GM12875 (cell line): ENCODE data around the gene PHLDA3.

Source experiments
- H3K4me3 ChIP-seq: one replicate; pipeline ENCODE4 v1.5.1; 2011; ENCODE audit warnings: low read depth, low read length, control low read depth
- TF ChIP-seq, protein P1 (sequence below): IDR thresholded peaks from 2 replicates; pipeline ENCODE4 v1.5.1; 2011; ENCODE audit warnings: low read depth, mild to moderate bottlenecking, control low read depth, inconsistent platforms, low read length, moderate library complexity, borderline replicate concordance; ENCODE audit not compliant: insufficient read depth

Gene PHLDA3

GRCh38 chr1:201450721-201451291 is 18.2 kb downstream of the PHLDA3 start:
- no peak overlapping the region for H3K4me3 ChIP-seq
- TF ChIP-seq, protein P1, sequence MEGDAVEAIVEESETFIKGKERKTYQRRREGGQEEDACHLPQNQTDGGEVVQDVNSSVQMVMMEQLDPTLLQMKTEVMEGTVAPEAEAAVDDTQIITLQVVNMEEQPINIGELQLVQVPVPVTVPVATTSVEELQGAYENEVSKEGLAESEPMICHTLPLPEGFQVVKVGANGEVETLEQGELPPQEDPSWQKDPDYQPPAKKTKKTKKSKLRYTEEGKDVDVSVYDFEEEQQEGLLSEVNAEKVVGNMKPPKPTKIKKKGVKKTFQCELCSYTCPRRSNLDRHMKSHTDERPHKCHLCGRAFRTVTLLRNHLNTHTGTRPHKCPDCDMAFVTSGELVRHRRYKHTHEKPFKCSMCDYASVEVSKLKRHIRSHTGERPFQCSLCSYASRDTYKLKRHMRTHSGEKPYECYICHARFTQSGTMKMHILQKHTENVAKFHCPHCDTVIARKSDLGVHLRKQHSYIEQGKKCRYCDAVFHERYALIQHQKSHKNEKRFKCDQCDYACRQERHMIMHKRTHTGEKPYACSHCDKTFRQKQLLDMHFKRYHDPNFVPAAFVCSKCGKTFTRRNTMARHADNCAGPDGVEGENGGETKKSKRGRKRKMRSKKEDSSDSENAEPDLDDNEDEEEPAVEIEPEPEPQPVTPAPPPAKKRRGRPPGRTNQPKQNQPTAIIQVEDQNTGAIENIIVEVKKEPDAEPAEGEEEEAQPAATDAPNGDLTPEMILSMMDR, result no peak

DNA sequence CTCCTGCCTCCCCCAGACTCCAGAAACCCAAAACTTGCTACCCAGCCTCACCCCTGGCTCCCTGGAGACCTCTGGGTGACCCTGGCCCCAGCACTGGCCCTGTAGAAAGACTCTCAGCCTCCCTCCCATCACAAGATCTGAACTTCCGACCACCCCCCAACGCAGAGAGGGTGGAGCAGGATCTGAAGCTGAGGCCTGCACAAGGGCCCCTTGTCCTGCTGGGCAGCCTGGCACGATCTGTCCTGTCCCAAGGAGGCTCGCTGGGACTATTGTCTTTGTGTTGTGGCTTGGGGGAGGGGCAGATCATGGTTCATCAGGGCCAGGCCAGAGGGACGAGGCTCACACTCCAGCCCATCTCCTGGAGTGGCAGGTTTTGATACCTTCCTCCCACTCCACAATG is 20.0 kb downstream of the PHLDA3 start:
- TF ChIP-seq, protein P1, result no peak
- H3K4me3 ChIP-seq, result no peak overlapping the region

GRCh38 chr1:201447903-201448871 is 20.8 kb downstream of the PHLDA3 start:
- no peak overlapping the region for H3K4me3 ChIP-seq
- TF ChIP-seq, protein P1, result peak; percentile 97

DNA sequence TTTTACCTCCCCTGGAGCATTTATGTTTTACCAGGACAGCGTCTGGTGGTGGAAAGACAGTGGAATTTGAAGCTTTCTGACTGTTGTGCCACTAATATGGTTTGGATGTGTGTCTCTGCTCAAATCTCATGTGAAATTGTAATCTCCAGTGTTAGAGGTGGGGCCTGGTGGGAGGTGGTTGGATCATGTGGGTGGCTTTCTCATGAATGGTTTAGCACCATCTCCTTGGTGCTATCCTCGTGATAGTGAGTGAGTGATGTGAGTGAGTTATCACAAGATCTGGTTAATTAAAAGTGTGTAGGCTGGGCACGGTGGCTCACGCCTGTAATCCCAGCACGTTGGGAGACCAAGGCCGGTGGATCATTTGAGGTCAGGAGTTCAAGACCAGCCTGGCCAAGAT is 23.7 kb downstream of the PHLDA3 start:
- H3K4me3 ChIP-seq, result no peak overlapping the region
- TF ChIP-seq, protein P1, result no peak

DNA sequence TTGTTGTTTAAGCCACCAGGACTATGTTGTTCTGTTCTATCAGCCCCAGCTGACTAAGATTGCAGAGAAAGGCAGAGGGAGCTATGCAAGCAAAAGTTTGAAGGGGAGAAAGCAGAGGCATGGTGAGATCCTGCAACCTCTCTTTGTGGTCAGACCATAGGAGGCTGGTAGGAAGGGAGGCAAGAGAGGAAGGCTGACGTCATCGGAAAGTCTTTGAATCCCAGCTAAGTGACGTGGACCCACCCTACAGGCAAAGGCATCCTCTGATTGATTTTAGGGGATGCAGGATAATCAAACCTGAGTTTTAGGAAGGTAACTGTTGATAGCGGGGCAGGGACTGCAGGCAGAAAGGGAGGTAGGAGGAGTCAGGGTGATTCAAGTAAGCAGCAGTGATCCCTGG is 24.2 kb downstream of the PHLDA3 start:
- H3K4me3 ChIP-seq, result no peak overlapping the region
- TF ChIP-seq, protein P1, result no peak

- H3K4me3 ChIP-seq, result no peak overlapping the region
- TF ChIP-seq, protein P1, result no peak
These were observed 25.2 kb downstream of the PHLDA3 start for GRCh38 chr1:201443747-201444146.

DNA sequence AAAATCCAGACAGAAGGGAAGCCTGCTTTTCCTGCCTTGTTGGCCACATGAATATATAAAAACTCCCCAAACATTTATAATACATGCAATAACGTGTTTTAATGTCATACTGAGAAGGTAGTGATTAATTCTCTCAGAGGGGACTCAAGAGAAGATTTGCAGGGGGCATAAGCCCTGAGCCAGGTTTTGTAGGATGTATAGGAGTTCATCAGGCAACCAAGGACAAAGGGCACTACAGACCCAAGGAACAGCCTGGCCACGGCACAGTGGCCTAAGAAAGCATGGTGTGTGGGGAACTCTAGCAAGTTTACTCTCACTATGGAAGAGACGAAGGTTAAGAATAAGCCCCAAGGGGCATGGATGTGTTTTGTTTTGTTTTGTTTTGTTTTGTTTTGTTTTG is 32.0 kb downstream of the PHLDA3 start:
- TF ChIP-seq, protein P1, result no peak
- no peak overlapping the region for H3K4me3 ChIP-seq
